HFF-Myc (cell line): ENCODE data around the gene TCERG1L.

Experiments used
- DNase-seq: peaks from one replicate; pipeline ENCODE4 v3.0.0-alpha.2; 2011; ENCODE audit warnings: low read depth; ENCODE audit errors: extremely low read depth
- H3K4me3 ChIP-seq: replicated peaks from 2 replicates; pipeline ENCODE4 v1.5.1; 2011; ENCODE audit warnings: low read depth, mild to moderate bottlenecking, control low read depth, low read length
- CTCF ChIP-seq: IDR thresholded peaks from 2 replicates; pipeline ENCODE4 v1.5.1; 2012; ENCODE audit warnings: mild to moderate bottlenecking, low read depth, low read length, control low read depth; ENCODE audit errors: missing control alignments

The TCERG1L gene

GRCh38 chr10:131218811-131219583 lies 92.5 kb downstream of the TCERG1L start:
- H3K4me3 ChIP-seq: no peak overlapping the region
- TF ChIP-seq CTCF: no peak
- no peak for DNase-seq

- no peak for DNase-seq
- no peak for TF ChIP-seq CTCF
- no peak overlapping the region for H3K4me3 ChIP-seq
Observed at GRCh38 chr10:131216681-131217230, 94.8 kb downstream of the TCERG1L start.

GRCh38 chr10:131215776-131216175 lies 95.7 kb downstream of the TCERG1L start:
- no peak overlapping the region for H3K4me3 ChIP-seq
- DNase-seq: no peak
- TF ChIP-seq CTCF: no peak

GRCh38 chr10:131214521-131215244 lies 96.8 kb downstream of the TCERG1L start:
- no peak for TF ChIP-seq CTCF
- DNase-seq: no peak
- H3K4me3 ChIP-seq: no peak overlapping the region

- DNase-seq: no peak
- H3K4me3 ChIP-seq: no peak overlapping the region
- no peak for TF ChIP-seq CTCF
Observed at GRCh38 chr10:131213741-131214505, 97.6 kb downstream of the TCERG1L start.

- DNase-seq: no peak
- no peak for TF ChIP-seq CTCF
- no peak overlapping the region for H3K4me3 ChIP-seq
Observed at GRCh38 chr10:131212763-131213325, 98.7 kb downstream of the TCERG1L start.
